Measurements from ENCODE around the gene KLHDC4. TPM values are rescaled to one million over a fixed set of nuclear protein-coding genes. Genes with fewer than 3 reads are reported as not detected.

KLHDC4 gene
- total and polyA plus RNA-seq, 2 experiments from 2014 or later: 23.0 to 41.1 TPM

DNA sequence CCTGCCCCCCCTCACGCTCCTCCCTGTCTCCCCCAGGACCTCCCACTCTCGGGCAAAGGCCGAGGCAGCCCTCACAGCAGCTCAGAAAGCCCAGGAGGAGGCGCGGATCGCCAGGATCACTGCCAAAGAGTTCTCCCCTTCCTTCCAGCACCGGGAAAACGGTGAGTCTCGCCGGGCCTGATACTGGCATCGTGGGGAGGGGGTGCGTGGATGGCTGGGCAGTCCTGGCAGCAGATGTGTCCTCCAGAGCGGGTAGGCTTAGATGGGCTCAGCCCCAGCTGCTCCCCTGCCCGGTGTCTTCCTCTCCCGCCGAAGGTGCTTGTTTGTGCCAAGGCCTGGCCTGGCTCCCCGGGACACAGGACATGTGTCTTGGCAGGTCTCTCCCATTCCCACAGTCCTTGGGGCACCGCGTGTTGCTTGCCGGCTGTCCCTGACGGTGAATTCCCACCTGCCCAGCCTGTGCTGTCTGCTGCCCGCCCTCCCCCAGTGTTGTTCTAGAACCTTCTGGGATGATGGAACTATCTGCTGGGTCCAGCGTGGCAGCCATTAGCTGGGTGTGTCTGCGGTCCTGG lies 81.6 kb downstream of the KLHDC4 start (continued):
- TF ChIP-seq, protein P1, sequence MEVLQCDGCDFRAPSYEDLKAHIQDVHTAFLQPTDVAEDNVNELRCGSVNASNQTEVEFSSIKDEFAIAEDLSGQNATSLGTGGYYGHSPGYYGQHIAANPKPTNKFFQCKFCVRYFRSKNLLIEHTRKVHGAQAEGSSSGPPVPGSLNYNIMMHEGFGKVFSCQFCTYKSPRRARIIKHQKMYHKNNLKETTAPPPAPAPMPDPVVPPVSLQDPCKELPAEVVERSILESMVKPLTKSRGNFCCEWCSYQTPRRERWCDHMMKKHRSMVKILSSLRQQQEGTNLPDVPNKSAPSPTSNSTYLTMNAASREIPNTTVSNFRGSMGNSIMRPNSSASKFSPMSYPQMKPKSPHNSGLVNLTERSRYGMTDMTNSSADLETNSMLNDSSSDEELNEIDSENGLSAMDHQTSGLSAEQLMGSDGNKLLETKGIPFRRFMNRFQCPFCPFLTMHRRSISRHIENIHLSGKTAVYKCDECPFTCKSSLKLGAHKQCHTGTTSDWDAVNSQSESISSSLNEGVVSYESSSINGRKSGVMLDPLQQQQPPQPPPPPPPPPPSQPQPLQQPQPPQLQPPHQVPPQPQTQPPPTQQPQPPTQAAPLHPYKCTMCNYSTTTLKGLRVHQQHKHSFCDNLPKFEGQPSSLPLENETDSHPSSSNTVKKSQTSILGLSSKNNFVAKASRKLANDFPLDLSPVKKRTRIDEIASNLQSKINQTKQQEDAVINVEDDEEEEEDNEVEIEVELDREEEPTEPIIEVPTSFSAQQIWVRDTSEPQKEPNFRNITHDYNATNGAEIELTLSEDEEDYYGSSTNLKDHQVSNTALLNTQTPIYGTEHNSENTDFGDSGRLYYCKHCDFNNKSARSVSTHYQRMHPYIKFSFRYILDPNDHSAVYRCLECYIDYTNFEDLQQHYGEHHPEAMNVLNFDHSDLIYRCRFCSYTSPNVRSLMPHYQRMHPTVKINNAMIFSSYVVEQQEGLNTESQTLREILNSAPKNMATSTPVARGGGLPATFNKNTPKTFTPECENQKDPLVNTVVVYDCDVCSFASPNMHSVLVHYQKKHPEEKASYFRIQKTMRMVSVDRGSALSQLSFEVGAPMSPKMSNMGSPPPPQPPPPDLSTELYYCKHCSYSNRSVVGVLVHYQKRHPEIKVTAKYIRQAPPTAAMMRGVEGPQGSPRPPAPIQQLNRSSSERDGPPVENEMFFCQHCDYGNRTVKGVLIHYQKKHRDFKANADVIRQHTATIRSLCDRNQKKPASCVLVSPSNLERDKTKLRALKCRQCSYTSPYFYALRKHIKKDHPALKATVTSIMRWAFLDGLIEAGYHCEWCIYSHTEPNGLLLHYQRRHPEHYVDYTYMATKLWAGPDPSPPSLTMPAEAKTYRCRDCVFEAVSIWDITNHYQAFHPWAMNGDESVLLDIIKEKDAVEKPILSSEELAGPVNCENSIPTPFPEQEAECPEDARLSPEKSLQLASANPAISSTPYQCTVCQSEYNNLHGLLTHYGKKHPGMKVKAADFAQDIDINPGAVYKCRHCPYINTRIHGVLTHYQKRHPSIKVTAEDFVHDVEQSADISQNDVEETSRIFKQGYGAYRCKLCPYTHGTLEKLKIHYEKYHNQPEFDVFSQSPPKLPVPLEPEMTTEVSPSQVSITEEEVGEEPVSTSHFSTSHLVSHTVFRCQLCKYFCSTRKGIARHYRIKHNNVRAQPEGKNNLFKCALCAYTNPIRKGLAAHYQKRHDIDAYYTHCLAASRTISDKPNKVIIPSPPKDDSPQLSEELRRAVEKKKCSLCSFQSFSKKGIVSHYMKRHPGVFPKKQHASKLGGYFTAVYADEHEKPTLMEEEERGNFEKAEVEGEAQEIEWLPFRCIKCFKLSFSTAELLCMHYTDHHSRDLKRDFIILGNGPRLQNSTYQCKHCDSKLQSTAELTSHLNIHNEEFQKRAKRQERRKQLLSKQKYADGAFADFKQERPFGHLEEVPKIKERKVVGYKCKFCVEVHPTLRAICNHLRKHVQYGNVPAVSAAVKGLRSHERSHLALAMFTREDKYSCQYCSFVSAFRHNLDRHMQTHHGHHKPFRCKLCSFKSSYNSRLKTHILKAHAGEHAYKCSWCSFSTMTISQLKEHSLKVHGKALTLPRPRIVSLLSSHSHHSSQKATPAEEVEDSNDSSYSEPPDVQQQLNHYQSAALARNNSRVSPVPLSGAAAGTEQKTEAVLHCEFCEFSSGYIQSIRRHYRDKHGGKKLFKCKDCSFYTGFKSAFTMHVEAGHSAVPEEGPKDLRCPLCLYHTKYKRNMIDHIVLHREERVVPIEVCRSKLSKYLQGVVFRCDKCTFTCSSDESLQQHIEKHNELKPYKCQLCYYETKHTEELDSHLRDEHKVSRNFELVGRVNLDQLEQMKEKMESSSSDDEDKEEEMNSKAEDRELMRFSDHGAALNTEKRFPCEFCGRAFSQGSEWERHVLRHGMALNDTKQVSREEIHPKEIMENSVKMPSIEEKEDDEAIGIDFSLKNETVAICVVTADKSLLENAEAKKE (CRISPR knock-in tag; IDR thresholded peaks at IDR 0.05): no peak
- TF ChIP-seq, protein P2, sequence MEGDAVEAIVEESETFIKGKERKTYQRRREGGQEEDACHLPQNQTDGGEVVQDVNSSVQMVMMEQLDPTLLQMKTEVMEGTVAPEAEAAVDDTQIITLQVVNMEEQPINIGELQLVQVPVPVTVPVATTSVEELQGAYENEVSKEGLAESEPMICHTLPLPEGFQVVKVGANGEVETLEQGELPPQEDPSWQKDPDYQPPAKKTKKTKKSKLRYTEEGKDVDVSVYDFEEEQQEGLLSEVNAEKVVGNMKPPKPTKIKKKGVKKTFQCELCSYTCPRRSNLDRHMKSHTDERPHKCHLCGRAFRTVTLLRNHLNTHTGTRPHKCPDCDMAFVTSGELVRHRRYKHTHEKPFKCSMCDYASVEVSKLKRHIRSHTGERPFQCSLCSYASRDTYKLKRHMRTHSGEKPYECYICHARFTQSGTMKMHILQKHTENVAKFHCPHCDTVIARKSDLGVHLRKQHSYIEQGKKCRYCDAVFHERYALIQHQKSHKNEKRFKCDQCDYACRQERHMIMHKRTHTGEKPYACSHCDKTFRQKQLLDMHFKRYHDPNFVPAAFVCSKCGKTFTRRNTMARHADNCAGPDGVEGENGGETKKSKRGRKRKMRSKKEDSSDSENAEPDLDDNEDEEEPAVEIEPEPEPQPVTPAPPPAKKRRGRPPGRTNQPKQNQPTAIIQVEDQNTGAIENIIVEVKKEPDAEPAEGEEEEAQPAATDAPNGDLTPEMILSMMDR (conservative IDR thresholded peaks at IDR 0.05; ENCODE audit: low read depth in 2 of 2): no peak
- no peak for TF ChIP-seq ZNF114 (CRISPR knock-in tag; IDR thresholded peaks at IDR 0.05)

DNA sequence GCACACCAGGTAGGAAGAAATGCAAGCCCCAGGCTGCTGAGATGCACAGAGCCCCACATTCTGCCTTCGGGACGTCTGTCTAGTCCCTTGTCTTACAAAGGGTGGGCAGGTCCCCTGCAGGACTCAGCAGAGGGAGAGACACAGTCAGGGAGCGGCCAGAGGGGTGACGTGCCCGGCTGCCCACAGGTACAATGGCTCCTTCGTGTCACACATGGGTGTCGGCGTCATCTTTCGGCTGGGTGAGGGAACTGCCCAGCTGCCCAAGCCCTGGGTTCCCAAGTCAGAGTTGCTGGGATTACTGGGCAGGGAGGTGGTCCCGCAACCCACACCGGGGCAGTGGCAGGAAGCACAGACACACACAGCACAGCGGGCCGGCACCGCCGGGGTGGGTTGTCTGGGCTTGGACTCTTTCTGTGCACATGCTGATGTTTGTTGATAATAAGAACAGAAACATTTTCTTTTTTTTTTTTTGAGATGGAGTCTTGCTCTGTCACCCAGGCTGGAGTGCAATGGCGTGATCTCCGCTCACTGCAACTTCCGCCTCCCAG lies 82.9 kb downstream of the KLHDC4 start:
- no peak for DNase-seq (ENCODE audit: low spot score)
- no peak overlapping the region for H2AFZ ChIP-seq
- no peak for ATAC-seq
- H3K4me2 ChIP-seq: no peak overlapping the region
- no peaks in the 10 kb centered on the region for H3K4me1 ChIP-seq (ENCODE audit: insufficient read depth)
- no peak overlapping the region for H3K4me3 Mint-ChIP-seq
- peaks cover 5% of the 10 kb centered on the region for H3K4me1 Mint-ChIP-seq
- peaks cover 23% of the 10 kb centered on the region for H3K27me3 Mint-ChIP-seq (ENCODE audit: insufficient read depth, low read depth, poor library complexity)
- H3F3A ChIP-seq (replicated peaks; ENCODE audit: low read depth): no peaks in the 10 kb centered on the region
- H4K20me1 ChIP-seq (replicated peaks; ENCODE audit: insufficient read depth): no peaks in the 10 kb centered on the region; the same call in 1 of the 2 replicates
- no peaks in the 10 kb centered on the region for H3K79me2 ChIP-seq (replicated peaks; ENCODE audit: insufficient read depth)
- H3K9me2 ChIP-seq (ENCODE audit: insufficient read depth): no peaks in the 10 kb centered on the region
- 0 out of 2 replicates have a peak overlapping the region, but pooled peaks have one; percentile 44 for H3K27ac Mint-ChIP-seq
- no peak overlapping the region for H3K4me3 ChIP-seq
- H3K27ac ChIP-seq (ENCODE audit: low read depth): no peak overlapping the region
- H3K9me3 Mint-ChIP-seq: no peaks in the 10 kb centered on the region; the same call in 2 of the 3 replicates
- TF ChIP-seq NANOG (IDR thresholded peaks at IDR 0.05; ENCODE audit: borderline replicate concordance): no peak
- no peak for TF ChIP-seq ZNF331 (CRISPR knock-in tag; IDR thresholded peaks at IDR 0.05; ENCODE audit: low read depth)
- H3K36me3 ChIP-seq (ENCODE audit: insufficient read depth): no peaks in the 10 kb centered on the region
- H3K27me3 ChIP-seq (ENCODE audit: insufficient read depth): no peaks in the 10 kb centered on the region
- H3K36me3 Mint-ChIP-seq (ENCODE audit: low read depth): peaks cover 3% of the 10 kb centered on the region; the same call in 1 of the 3 replicates

All from GM23338 (cell line).